ENCODE measurements around the gene THPO.

GRCh38 chr3:184339001-184339400 lies 39.0 kb downstream of the THPO start:
- TF ChIP-seq EZH2 (IDR thresholded peaks at IDR 0.05; ENCODE audit: borderline replicate concordance, low read length) (no peak), CTCF (IDR thresholded peaks at IDR 0.05; ENCODE audit: low read length) (no peak)
